K562 (cell line): ENCODE data around the gene ZDHHC8. TPM values are rescaled to one million over a fixed set of nuclear protein-coding genes. Genes with fewer than 3 reads are reported as not detected.

Experiments used
- FOXO4 ChIP-seq: fragments of 450-650 bp; formaldehyde crosslinking; IDR thresholded peaks from 2 replicates; pipeline ENCODE4 v1.4.0; 2020; ENCODE audit warnings: mild to moderate bottlenecking, moderate library complexity
- GTF2F1 ChIP-seq: IDR thresholded peaks from 2 replicates; pipeline ENCODE4 v1.6.1; 2011; ENCODE audit warnings: low read depth, low read length, improper control_type of control experiment
- NFRKB ChIP-seq: fragments of 450-650 bp; IDR thresholded peaks from 2 replicates; pipeline ENCODE4 v1.6.1; 2016; ENCODE audit warnings: low read depth
- PCBP1 ChIP-seq: fragments of 200-400 bp; formaldehyde crosslinking; IDR thresholded peaks from 2 replicates; pipeline ENCODE4 v1.6.1; 2018; ENCODE audit warnings: mild to moderate bottlenecking, low read depth, low read length; ENCODE audit not compliant: poor library complexity, severe bottlenecking
- TAF7 ChIP-seq: fragments of 450-650 bp; IDR thresholded peaks from 2 replicates; pipeline ENCODE4 v1.6.1; 2016; ENCODE audit warnings: missing genetic modification characterization, missing compliant biosample characterization
- TEAD1 ChIP-seq, 2 experiments: fragments of 450-650 bp in 1 of 2; sonication (generic) in 1 of 2; formaldehyde crosslinking; IDR thresholded peaks; 2 replicates each; pipeline versions ENCODE4 v1.4.0 to v1.8.0; 2020 to 2022; ENCODE audit warnings: mild to moderate bottlenecking in 2 of 2, missing genetic modification reagents in 1 of 2
- XRCC3 ChIP-seq: fragments of 450-650 bp; IDR thresholded peaks from 2 replicates; pipeline ENCODE4 v1.6.1; 2017; ENCODE audit warnings: mild to moderate bottlenecking, moderate library complexity
- ZBTB33 ChIP-seq: sonication (generic); formaldehyde crosslinking; IDR thresholded peaks from 2 replicates; pipeline ENCODE4 v1.8.1; 2023; ENCODE audit warnings: mild to moderate bottlenecking, missing genetic modification reagents
- ZNF174 ChIP-seq: fragments of 250-450 bp; sonication (Bioruptor Pico); IDR thresholded peaks from 2 replicates; pipeline ENCODE4 v1.4.0; 2020; ENCODE audit warnings: mild to moderate bottlenecking
- ZNF280B ChIP-seq: fragments of 250-450 bp; sonication (Bioruptor Pico); IDR thresholded peaks from 2 replicates; pipeline ENCODE4 v1.5.1; 2021; ENCODE audit warnings: mild to moderate bottlenecking
- ZNF444 ChIP-seq: fragments of 250-450 bp; sonication (Bioruptor Pico); IDR thresholded peaks from 2 replicates; pipeline ENCODE4 v1.4.0; 2020; ENCODE audit warnings: mild to moderate bottlenecking, moderate library complexity
- ZSCAN32 ChIP-seq: fragments of 450-650 bp; formaldehyde crosslinking; IDR thresholded peaks from 2 replicates; pipeline ENCODE4 v1.4.0; 2020; ENCODE audit warnings: mild to moderate bottlenecking, moderate library complexity
- polyA plus RNA-seq, 8 experiments: library from polyadenylated mRNA; depleted of rRNA in 4 of 8; stranded (reverse) in 5 of 8; unstranded in 3 of 8; fragments of >200 nt; fragmentation: Nextera tagmentation in 2 of 8; fragmentation: Illumina TruSeq in 1 of 8; extraction: Ambion mirVana in 2 of 8; extraction: Trizol in 1 of 8; gene quantifications; 2 replicates each; pipeline versions ENCODE4 v1.2.1 to v1.2.3, GENCODE V29; 2011 to 2014; ENCODE audit warnings: inconsistent platforms in 1 of 8, missing spikeins in 1 of 8
- total RNA-seq, 7 experiments: library from RNA; depleted of rRNA in 6 of 7; stranded (reverse); fragments of >200 nt in 6 of 7; fragmentation: Illumina TruSeq in 2 of 7; extraction: Trizol in 2 of 7; gene quantifications; 2 replicates each; pipeline versions ENCODE4 v1.2.1 to v1.2.3, GENCODE V29; 2011 to 2021; ENCODE audit warnings: low replicate concordance in 1 of 7
- TF ChIP-seq, protein P1 (sequence below): fragments of 250-450 bp; sonication (Bioruptor Pico); IDR thresholded peaks from 2 replicates; pipeline ENCODE4 v1.8.0; 2021; ENCODE audit warnings: moderate library complexity, mild to moderate bottlenecking, inconsistent platforms
- TF ChIP-seq, protein P2 (sequence below): sonication (generic); formaldehyde crosslinking; IDR thresholded peaks from 2 replicates; pipeline ENCODE4 v1.8.1; 2023; ENCODE audit warnings: missing genetic modification reagents, mild to moderate bottlenecking, borderline replicate concordance

The ZDHHC8 gene
- total and polyA plus RNA-seq, 9 of the 15 experiments (the other 6 are each of a cell fraction or from before 2014, with no cell fraction given): 0.04 to 109 (median 16.4) TPM

DNA sequence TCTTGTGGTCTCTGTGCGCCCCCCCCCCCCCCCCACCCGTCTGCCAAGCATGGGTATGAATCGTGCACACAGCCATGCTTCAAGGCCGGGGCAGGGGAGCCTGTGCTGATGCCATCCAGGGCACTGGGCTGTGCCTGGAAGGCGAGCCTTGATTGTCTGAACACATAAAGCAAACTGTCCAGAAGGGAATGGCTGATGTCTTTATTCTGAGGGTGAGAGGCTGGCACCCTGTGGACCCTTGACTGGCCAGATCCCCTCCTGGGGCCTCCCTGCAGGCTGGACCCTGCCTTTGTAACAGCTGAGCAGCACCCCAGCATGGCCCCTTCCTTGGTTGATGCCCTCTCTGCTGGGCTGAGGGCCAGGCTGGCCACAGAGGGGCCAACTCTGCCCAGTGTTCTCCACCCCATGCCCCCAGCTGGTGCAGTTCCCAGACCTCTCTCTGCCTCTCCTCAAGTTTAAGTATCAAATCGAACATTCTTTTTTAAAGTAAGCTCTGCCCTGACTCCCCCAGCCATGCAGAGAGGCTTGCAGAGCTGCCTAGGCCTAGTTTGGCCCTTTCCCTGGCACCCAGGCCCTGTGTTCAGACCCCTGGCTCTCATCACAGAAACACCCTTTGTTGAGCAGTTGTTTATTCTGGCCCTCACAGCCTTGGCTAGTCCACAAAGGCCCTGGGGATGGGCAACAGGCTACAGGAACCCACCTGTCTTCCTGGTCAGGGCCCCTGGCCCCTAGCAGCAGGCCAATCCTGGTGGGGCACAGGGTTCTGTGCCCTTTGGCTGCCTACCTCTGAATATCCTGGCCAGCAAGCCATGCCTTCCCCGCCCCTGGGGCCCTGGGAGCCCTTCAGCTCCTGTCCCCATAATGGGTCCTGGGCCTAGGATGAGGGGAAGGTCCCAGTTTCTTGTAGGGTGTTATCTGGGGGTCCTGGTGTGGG is 19.6 kb upstream of the ZDHHC8 start (continued):
- peak; percentile 58; the same call in 1 of the 2 replicates for TF ChIP-seq ZNF174 (CRISPR knock-in tag)
- no peak for TF ChIP-seq PCBP1
- TF ChIP-seq, protein P1, sequence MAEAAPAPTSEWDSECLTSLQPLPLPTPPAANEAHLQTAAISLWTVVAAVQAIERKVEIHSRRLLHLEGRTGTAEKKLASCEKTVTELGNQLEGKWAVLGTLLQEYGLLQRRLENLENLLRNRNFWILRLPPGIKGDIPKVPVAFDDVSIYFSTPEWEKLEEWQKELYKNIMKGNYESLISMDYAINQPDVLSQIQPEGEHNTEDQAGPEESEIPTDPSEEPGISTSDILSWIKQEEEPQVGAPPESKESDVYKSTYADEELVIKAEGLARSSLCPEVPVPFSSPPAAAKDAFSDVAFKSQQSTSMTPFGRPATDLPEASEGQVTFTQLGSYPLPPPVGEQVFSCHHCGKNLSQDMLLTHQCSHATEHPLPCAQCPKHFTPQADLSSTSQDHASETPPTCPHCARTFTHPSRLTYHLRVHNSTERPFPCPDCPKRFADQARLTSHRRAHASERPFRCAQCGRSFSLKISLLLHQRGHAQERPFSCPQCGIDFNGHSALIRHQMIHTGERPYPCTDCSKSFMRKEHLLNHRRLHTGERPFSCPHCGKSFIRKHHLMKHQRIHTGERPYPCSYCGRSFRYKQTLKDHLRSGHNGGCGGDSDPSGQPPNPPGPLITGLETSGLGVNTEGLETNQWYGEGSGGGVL (CRISPR knock-in tag): no peak
- no peak for TF ChIP-seq ZBTB33 (CRISPR knock-in tag)
- peak; percentile 85 for TF ChIP-seq FOXO4 (CRISPR knock-in tag)
- TF ChIP-seq TAF7 (tag): no peak
- TF ChIP-seq NFRKB: no peak
- peak; percentile 18; the same call in 1 of the 2 replicates for TF ChIP-seq ZNF444
- peak; percentile 43; the same call in 1 of the 2 replicates for TF ChIP-seq ZSCAN32 (CRISPR knock-in tag)
- no peak for TF ChIP-seq ZNF280B
- peak in 1 of 2 experiments; percentile 12; a peak in 1 of 4 replicates for TF ChIP-seq TEAD1 (CRISPR knock-in tag; IDR thresholded peaks at IDR 0.05)
- no peak for TF ChIP-seq GTF2F1
- TF ChIP-seq XRCC3: no peak
- TF ChIP-seq, protein P2, sequence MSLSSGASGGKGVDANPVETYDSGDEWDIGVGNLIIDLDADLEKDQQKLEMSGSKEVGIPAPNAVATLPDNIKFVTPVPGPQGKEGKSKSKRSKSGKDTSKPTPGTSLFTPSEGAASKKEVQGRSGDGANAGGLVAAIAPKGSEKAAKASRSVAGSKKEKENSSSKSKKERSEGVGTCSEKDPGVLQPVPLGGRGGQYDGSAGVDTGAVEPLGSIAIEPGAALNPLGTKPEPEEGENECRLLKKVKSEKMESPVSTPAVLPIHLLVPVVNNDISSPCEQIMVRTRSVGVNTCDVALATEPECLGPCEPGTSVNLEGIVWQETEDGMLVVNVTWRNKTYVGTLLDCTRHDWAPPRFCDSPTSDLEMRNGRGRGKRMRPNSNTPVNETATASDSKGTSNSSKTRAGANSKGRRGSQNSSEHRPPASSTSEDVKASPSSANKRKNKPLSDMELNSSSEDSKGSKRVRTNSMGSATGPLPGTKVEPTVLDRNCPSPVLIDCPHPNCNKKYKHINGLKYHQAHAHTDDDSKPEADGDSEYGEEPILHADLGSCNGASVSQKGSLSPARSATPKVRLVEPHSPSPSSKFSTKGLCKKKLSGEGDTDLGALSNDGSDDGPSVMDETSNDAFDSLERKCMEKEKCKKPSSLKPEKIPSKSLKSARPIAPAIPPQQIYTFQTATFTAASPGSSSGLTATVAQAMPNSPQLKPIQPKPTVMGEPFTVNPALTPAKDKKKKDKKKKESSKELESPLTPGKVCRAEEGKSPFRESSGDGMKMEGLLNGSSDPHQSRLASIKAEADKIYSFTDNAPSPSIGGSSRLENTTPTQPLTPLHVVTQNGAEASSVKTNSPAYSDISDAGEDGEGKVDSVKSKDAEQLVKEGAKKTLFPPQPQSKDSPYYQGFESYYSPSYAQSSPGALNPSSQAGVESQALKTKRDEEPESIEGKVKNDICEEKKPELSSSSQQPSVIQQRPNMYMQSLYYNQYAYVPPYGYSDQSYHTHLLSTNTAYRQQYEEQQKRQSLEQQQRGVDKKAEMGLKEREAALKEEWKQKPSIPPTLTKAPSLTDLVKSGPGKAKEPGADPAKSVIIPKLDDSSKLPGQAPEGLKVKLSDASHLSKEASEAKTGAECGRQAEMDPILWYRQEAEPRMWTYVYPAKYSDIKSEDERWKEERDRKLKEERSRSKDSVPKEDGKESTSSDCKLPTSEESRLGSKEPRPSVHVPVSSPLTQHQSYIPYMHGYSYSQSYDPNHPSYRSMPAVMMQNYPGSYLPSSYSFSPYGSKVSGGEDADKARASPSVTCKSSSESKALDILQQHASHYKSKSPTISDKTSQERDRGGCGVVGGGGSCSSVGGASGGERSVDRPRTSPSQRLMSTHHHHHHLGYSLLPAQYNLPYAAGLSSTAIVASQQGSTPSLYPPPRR (CRISPR knock-in tag): no peak
